Measurements from ENCODE around the gene GNAQ.

DNA sequence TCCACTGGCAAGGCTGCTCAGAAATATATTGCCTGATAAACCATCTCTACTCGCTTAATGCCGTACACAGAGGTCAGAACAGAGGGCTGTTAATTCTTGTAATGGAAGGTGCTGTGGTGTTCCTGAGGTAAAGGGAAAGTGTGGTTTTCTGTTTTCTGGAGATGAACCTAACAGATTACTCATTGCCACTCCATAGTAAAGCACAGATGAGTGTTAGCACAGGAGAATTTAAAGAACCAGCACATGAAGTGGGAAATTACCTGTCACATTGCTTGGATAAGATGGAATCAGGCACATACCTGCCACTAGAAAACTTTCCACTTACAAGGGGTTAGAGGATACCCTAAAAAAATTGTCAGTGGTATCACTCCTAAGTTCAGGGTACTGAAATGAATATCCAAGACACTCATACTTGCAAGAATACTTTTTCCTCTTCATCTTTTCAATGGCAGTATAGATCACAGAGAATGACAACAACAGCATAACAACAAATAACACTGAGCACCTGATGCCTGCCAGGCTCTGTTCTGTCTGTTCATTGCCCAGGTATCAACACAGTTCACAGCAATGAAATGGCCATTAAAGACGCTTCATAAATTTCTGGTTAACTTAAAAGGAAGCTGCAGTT, 230.6 kb downstream of the GNAQ start:
- TF ChIP-seq, protein P1, sequence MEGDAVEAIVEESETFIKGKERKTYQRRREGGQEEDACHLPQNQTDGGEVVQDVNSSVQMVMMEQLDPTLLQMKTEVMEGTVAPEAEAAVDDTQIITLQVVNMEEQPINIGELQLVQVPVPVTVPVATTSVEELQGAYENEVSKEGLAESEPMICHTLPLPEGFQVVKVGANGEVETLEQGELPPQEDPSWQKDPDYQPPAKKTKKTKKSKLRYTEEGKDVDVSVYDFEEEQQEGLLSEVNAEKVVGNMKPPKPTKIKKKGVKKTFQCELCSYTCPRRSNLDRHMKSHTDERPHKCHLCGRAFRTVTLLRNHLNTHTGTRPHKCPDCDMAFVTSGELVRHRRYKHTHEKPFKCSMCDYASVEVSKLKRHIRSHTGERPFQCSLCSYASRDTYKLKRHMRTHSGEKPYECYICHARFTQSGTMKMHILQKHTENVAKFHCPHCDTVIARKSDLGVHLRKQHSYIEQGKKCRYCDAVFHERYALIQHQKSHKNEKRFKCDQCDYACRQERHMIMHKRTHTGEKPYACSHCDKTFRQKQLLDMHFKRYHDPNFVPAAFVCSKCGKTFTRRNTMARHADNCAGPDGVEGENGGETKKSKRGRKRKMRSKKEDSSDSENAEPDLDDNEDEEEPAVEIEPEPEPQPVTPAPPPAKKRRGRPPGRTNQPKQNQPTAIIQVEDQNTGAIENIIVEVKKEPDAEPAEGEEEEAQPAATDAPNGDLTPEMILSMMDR (conservative IDR thresholded peaks at IDR 0.05; ENCODE audit: low read depth, low read length) = no peak
- TF ChIP-seq EZH2 (IDR thresholded peaks at IDR 0.05; ENCODE audit: low read length, unreplicated experiment) = no peak
